GM12891 (cell line): Measurements from ENCODE around the gene SPATA24.

Experiments
- POLR2A ChIP-seq: IDR thresholded peaks from 2 replicates; pipeline ENCODE4 v1.6.1; 2011; ENCODE audit warnings: low read depth, low read length, control low read depth
- POLR2AphosphoS5 ChIP-seq: IDR thresholded peaks from 2 replicates; pipeline ENCODE4 v1.6.1; 2011; ENCODE audit warnings: low read depth, low read length, control low read depth
- SPI1 ChIP-seq: IDR thresholded peaks from 2 replicates; pipeline ENCODE4 v1.6.1; 2011; ENCODE audit warnings: low read depth, low read length, control low read depth
- TAF1 ChIP-seq: IDR thresholded peaks from 2 replicates; pipeline ENCODE4 v1.6.1; 2011; ENCODE audit warnings: low read depth, low read length, control low read depth

DNA sequence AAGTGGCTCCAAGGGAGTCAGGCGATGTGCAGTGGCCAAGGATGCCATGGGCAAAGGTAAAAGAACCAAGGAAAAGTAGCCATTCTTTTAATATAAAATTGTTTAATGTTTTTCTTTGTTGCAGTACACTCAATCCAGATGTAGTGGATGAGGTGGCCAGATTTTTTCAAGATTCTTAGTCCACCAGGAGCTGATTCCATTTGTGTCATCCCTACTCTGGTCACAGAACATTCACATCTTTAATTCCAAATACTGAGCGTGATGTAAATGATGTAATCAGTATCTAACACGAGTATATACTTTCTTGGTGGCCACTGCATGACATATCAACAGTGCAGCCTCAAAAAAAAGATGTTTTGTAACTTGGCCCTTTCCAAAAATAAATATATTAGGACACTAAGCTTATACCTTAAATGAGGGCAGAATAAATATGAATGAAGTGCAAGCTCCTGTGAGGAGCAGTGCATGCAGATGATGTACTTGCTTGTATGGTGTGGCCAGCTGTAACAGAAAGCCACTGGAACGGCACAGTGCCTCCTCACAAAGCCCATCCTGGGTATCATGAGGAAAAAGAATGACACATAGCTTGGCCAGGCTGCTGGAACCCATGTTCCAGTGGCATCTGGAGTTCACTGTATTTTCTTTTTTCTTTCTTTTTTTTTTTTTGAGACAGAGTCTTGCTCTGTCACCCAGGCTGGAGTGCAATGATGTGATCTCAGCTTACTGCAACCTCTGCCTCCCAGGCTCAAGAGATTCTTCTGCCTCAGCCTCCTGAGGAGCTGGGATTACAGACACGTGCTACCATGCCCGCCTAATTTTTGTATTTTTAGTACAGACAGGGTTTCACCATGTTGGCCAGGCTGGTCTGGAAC, 6.5 kb upstream of the SPATA24 start:
- no peak for TF ChIP-seq POLR2A
- no peak for TF ChIP-seq POLR2AphosphoS5
- no peak for TF ChIP-seq TAF1
- no peak for TF ChIP-seq SPI1
